ENCODE measurements around the gene TUBE1. TPM values are rescaled to one million over a fixed set of nuclear protein-coding genes. Genes with fewer than 3 reads are reported as not detected.

TUBE1 gene
- total and polyA plus RNA-seq, 4 donors, result 10.1 to 59.2 (median 15.1) TPM

GRCh38 chr6:112123982-112124381 is 36.7 kb upstream of the TUBE1 start:
- Histone ChIP-seq H3K9me3 (ENCODE audit: control insufficient read depth in 4 of 4, insufficient read depth in 3 of 4, low read length in 3 of 4) (no peaks in the 10 kb centered on the region), H3K27ac (ENCODE audit: low read depth in 1 of 2, low read length in 1 of 2) (no peak overlapping the region), H3K4me3 (no peak overlapping the region), H3K9ac (ENCODE audit: insufficient read depth in 1 of 2, low read length in 2 of 2) (no peak overlapping the region), H3K27me3 (ENCODE audit: control insufficient read depth in 3 of 3, insufficient read depth in 3 of 3, low read length in 2 of 3) (no peaks in the 10 kb centered on the region), H3K36me3 (ENCODE audit: control insufficient read depth in 4 of 4, insufficient read depth in 4 of 4, low read length in 4 of 4) (peaks cover 3 to 68% (median 36%) of the 10 kb centered on the region in 4 donors), H3K4me1 (ENCODE audit: control insufficient read depth in 5 of 5, insufficient read depth in 5 of 5, low read length in 5 of 5) (peaks cover 0 to 2% (median 0%) of the 10 kb centered on the region in 5 donors)
- DNase-seq (no peak), ATAC-seq (ENCODE audit: insufficient read depth, low FRiP score) (no peak)
- WGBS, 2 donors, result 90 to 100% methylated on average over 1 of the region's 1 CpG
- TF ChIP-seq CTCF (IDR thresholded peaks at IDR 0.05; ENCODE audit: control extremely low read depth, extremely low read depth), result no peak

- Histone ChIP-seq H3K27ac (ENCODE audit: low read depth in 1 of 2, low read length in 1 of 2) (no peak overlapping the region), H3K36me3 (ENCODE audit: control insufficient read depth in 4 of 4, insufficient read depth in 4 of 4, low read length in 4 of 4) (peaks cover 3 to 67% (median 35%) of the 10 kb centered on the region in 4 donors), H3K9ac (ENCODE audit: insufficient read depth in 1 of 2, low read length in 2 of 2) (no peak overlapping the region), H3K9me3 (ENCODE audit: control insufficient read depth in 4 of 4, insufficient read depth in 3 of 4, low read length in 3 of 4) (no peaks in the 10 kb centered on the region), H3K27me3 (ENCODE audit: control insufficient read depth in 3 of 3, insufficient read depth in 3 of 3, low read length in 2 of 3) (no peaks in the 10 kb centered on the region), H3K4me1 (ENCODE audit: control insufficient read depth in 5 of 5, insufficient read depth in 5 of 5, low read length in 5 of 5) (peaks cover 0 to 2% (median 0%) of the 10 kb centered on the region in 5 donors), H3K4me3 (no peak overlapping the region)
- ATAC-seq (ENCODE audit: insufficient read depth, low FRiP score), result no peak
- DNase-seq, result no peak
- 57 to 69% methylated on average over 2 of the region's 2 CpGs for WGBS, 2 donors
- no peak for TF ChIP-seq CTCF (IDR thresholded peaks at IDR 0.05; ENCODE audit: control extremely low read depth, extremely low read depth)
Measured at GRCh38 chr6:112122756-112123155, 35.5 kb upstream of the TUBE1 start.

- Histone ChIP-seq H3K27ac (ENCODE audit: low read depth in 1 of 2, low read length in 1 of 2) (no peak overlapping the region), H3K9me3 (ENCODE audit: control insufficient read depth in 4 of 4, insufficient read depth in 3 of 4, low read length in 3 of 4) (no peaks in the 10 kb centered on the region), H3K27me3 (ENCODE audit: control insufficient read depth in 3 of 3, insufficient read depth in 3 of 3, low read length in 2 of 3) (no peaks in the 10 kb centered on the region), H3K9ac (ENCODE audit: insufficient read depth in 1 of 2, low read length in 2 of 2) (no peak overlapping the region), H3K4me3 (no peak overlapping the region), H3K36me3 (ENCODE audit: control insufficient read depth in 4 of 4, insufficient read depth in 4 of 4, low read length in 4 of 4) (peaks cover 10 to 60% (median 44%) of the 10 kb centered on the region in 4 donors), H3K4me1 (ENCODE audit: control insufficient read depth in 5 of 5, insufficient read depth in 5 of 5, low read length in 5 of 5) (peaks cover 2 to 18% (median 8%) of the 10 kb centered on the region in 5 donors)
- no peak for ATAC-seq (ENCODE audit: insufficient read depth, low FRiP score)
- DNase-seq, result no peak
- no peak for TF ChIP-seq CTCF (IDR thresholded peaks at IDR 0.05; ENCODE audit: control extremely low read depth, extremely low read depth)
Measured at GRCh38 chr6:112118034-112118433, 30.8 kb upstream of the TUBE1 start.

- 28 to 43% methylated on average over 1 of the region's 1 CpG for WGBS, 2 donors
- ATAC-seq (ENCODE audit: insufficient read depth, low FRiP score), result no peak
- H3K9me3 ChIP-seq (ENCODE audit: control insufficient read depth in 4 of 4, insufficient read depth in 3 of 4, low read length in 3 of 4), result no peaks in the 10 kb centered on the region
- H3K9ac ChIP-seq (ENCODE audit: insufficient read depth in 1 of 2, low read length in 2 of 2), result no peak overlapping the region
- H3K4me3 ChIP-seq, result no peak overlapping the region
- TF ChIP-seq CTCF (IDR thresholded peaks at IDR 0.05; ENCODE audit: control extremely low read depth, extremely low read depth), result no peak
- H3K27me3 ChIP-seq (ENCODE audit: control insufficient read depth in 3 of 3, insufficient read depth in 3 of 3, low read length in 2 of 3), result no peaks in the 10 kb centered on the region
- DNase-seq, result no peak
- H3K36me3 ChIP-seq (ENCODE audit: control insufficient read depth in 4 of 4, insufficient read depth in 4 of 4, low read length in 4 of 4), result peaks cover 10 to 60% (median 45%) of the 10 kb centered on the region in 4 donors
- peaks cover 0 to 18% (median 8%) of the 10 kb centered on the region in 5 donors for H3K4me1 ChIP-seq (ENCODE audit: control insufficient read depth in 5 of 5, insufficient read depth in 5 of 5, low read length in 5 of 5)
- peak overlapping the region in 1 of 2 donors; percentile 26 for H3K27ac ChIP-seq (ENCODE audit: low read depth in 1 of 2, low read length in 1 of 2)
Measured at GRCh38 chr6:112117554-112117953, 30.3 kb upstream of the TUBE1 start.
